Duodenal mucosa (tissue), 2 donors: ENCODE results near the gene SULT2B1.

Experiments
- H3K27ac ChIP-seq: one replicate; pipeline ENCODE4 v1.7.0; 2013; ENCODE audit warnings: low read depth, low read length
- H3K27me3 ChIP-seq, 2 donors: one replicate each; pipeline ENCODE4 v1.7.0; 2013; ENCODE audit warnings: low read length in 2 of 2, control low read depth in 1 of 2; ENCODE audit not compliant: insufficient read depth in 2 of 2, control insufficient read depth in 1 of 2
- H3K36me3 ChIP-seq, 2 donors: one replicate each; pipeline ENCODE4 v1.7.0; 2013; ENCODE audit warnings: low read length in 2 of 2, control low read depth in 1 of 2; ENCODE audit not compliant: insufficient read depth in 2 of 2, control insufficient read depth in 1 of 2
- H3K4me1 ChIP-seq, 2 donors: one replicate each; pipeline ENCODE4 v1.7.0; 2013; ENCODE audit warnings: low read length in 2 of 2, control low read depth in 1 of 2; ENCODE audit not compliant: insufficient read depth in 2 of 2, control insufficient read depth in 1 of 2
- H3K4me3 ChIP-seq, 2 donors: one replicate each; pipeline ENCODE4 v1.7.0; 2013; ENCODE audit warnings: low read length in 2 of 2, low read depth in 1 of 2
- H3K9ac ChIP-seq, 2 donors: one replicate each; pipeline ENCODE4 v1.7.0; 2013; ENCODE audit warnings: low read length in 2 of 2, low read depth in 1 of 2
- H3K9me3 ChIP-seq, 2 donors: one replicate each; pipeline ENCODE4 v1.7.0; 2013; ENCODE audit warnings: low read length in 2 of 2, control low read depth in 1 of 2; ENCODE audit not compliant: control insufficient read depth in 1 of 2

SULT2B1 gene

GRCh38 chr19:48544856-48545750 is 6.9 kb upstream of the SULT2B1 start:
- Histone ChIP-seq H3K9me3 (no peaks in the 10 kb centered on the region), H3K27me3 (no peaks in the 10 kb centered on the region), H3K36me3 (no peaks in the 10 kb centered on the region), H3K9ac (no peak overlapping the region), H3K27ac (no peak overlapping the region), H3K4me3 (no peak overlapping the region), H3K4me1 (peaks cover 6 to 10% of the 10 kb centered on the region in 2 donors)

- Histone ChIP-seq H3K9ac (no peak overlapping the region), H3K27me3 (no peaks in the 10 kb centered on the region), H3K36me3 (no peaks in the 10 kb centered on the region), H3K4me1 (peaks cover 22% of the 10 kb centered on the region in 2 donors), H3K4me3 (no peak overlapping the region), H3K27ac (no peak overlapping the region), H3K9me3 (no peaks in the 10 kb centered on the region)
Measured at GRCh38 chr19:48547722-48548121, 4.2 kb upstream of the SULT2B1 start.

GRCh38 chr19:48548253-48548911 is 3.6 kb upstream of the SULT2B1 start:
- H3K36me3 ChIP-seq = no peaks in the 10 kb centered on the region
- H3K27ac ChIP-seq = no peak overlapping the region
- no peak overlapping the region for H3K4me3 ChIP-seq
- H3K9ac ChIP-seq = no peak overlapping the region
- H3K4me1 ChIP-seq = peaks cover 18 to 21% of the 10 kb centered on the region in 2 donors
- H3K9me3 ChIP-seq = no peaks in the 10 kb centered on the region
- no peaks in the 10 kb centered on the region for H3K27me3 ChIP-seq

GRCh38 chr19:48549380-48549779 is 2.6 kb upstream of the SULT2B1 start:
- Histone ChIP-seq H3K9me3 (no peaks in the 10 kb centered on the region), H3K27me3 (no peaks in the 10 kb centered on the region), H3K4me1 (peaks cover 19 to 21% of the 10 kb centered on the region in 2 donors), H3K9ac (no peak overlapping the region), H3K4me3 (no peak overlapping the region), H3K36me3 (no peaks in the 10 kb centered on the region), H3K27ac (no peak overlapping the region)

- peak overlapping the region in 1 of 2 donors; percentile 32 for H3K9ac ChIP-seq
- no peaks in the 10 kb centered on the region for H3K27me3 ChIP-seq
- H3K4me1 ChIP-seq = peaks cover 27 to 33% of the 10 kb centered on the region in 2 donors
- H3K36me3 ChIP-seq = no peaks in the 10 kb centered on the region
- H3K4me3 ChIP-seq = peak overlapping the region; percentile 46 to 48
- H3K9me3 ChIP-seq = no peaks in the 10 kb centered on the region
- H3K27ac ChIP-seq = no peak overlapping the region
Measured at GRCh38 chr19:48552406-48553322, 692 bp downstream of the SULT2B1 start.

- no peak overlapping the region for H3K4me3 ChIP-seq
- H3K27ac ChIP-seq = no peak overlapping the region
Measured at GRCh38 chr19:48553676-48554384, 1.9 kb downstream of the SULT2B1 start.

GRCh38 chr19:48554385-48555091 is 2.6 kb downstream of the SULT2B1 start:
- no peak overlapping the region for H3K4me3 ChIP-seq
- H3K9ac ChIP-seq = no peak overlapping the region
- peaks cover 0 to 4% of the 10 kb centered on the region in 2 donors for H3K27me3 ChIP-seq
- peaks cover 27 to 39% of the 10 kb centered on the region in 2 donors for H3K4me1 ChIP-seq
- H3K36me3 ChIP-seq = no peaks in the 10 kb centered on the region
- no peak overlapping the region for H3K27ac ChIP-seq
- H3K9me3 ChIP-seq = no peaks in the 10 kb centered on the region

More at GRCh38 chr19:48553676-48554384, 1.9 kb downstream of the SULT2B1 start:
- Histone ChIP-seq H3K9ac (no peak overlapping the region), H3K27me3 (peaks cover 0 to 4% of the 10 kb centered on the region in 2 donors), H3K4me1 (peaks cover 27 to 39% of the 10 kb centered on the region in 2 donors), H3K36me3 (no peaks in the 10 kb centered on the region), H3K9me3 (no peaks in the 10 kb centered on the region)

- Histone ChIP-seq H3K9me3 (no peaks in the 10 kb centered on the region), H3K4me1 (peaks cover 24 to 35% of the 10 kb centered on the region in 2 donors), H3K27me3 (peaks cover 0 to 4% of the 10 kb centered on the region in 2 donors), H3K27ac (peak overlapping the region; percentile 51), H3K9ac (no peak overlapping the region), H3K36me3 (no peaks in the 10 kb centered on the region), H3K4me3 (no peak overlapping the region)
Measured at GRCh38 chr19:48556163-48556562, 4.2 kb downstream of the SULT2B1 start.

- Histone ChIP-seq H3K4me3 (no peak overlapping the region), H3K36me3 (no peaks in the 10 kb centered on the region), H3K9me3 (no peaks in the 10 kb centered on the region), H3K4me1 (peaks cover 17 to 28% of the 10 kb centered on the region in 2 donors), H3K27me3 (peaks cover 0 to 4% of the 10 kb centered on the region in 2 donors), H3K9ac (no peak overlapping the region), H3K27ac (no peak overlapping the region)
Measured at GRCh38 chr19:48556825-48557224, 4.9 kb downstream of the SULT2B1 start.
